ENCODE measurements around the gene PPP2R5A. TPM values are rescaled to one million over a fixed set of nuclear protein-coding genes. Genes with fewer than 3 reads are reported as not detected.
"Not testable (repeated sequence)": the region's sequence is repeated elsewhere in the genome, so short reads cannot be mapped to it uniquely, and the experiment has no call there.

Gene PPP2R5A
- total RNA-seq, 1 donor from 2014 or later, result 20.6 TPM

DNA sequence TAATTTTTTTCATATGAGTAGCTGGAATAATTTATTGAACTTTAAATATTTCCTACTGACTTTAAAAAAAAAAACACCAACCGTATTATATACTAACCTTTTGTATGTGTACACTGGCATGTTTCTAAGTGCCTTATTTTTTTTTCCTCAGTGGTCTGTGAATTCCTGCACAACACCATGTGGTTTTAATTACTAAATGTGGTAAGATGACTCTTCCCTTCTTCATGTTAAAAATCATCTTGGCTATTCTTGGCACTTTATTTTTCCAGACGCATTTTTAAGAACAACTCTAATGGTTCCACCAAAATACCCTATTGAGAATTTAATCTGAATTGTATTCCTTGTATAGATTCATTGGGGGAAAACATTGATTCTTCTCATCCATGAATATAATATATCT is 28.4 kb downstream of the PPP2R5A start:
- H3K27ac Mint-ChIP-seq, result no peak overlapping the region
- no peak for DNase-seq (ENCODE audit: extremely low spot score, unreplicated experiment)
- H3K9me3 Mint-ChIP-seq, result peaks cover 3% of the 10 kb centered on the region
- no peaks in the 10 kb centered on the region for H3K27me3 Mint-ChIP-seq
- TF ChIP-seq CTCF (conservative IDR thresholded peaks at IDR 0.05), result no peak
- H3K4me1 Mint-ChIP-seq (ENCODE audit: unreplicated experiment), result peaks cover 4% of the 10 kb centered on the region
- no peak overlapping the region for H3K4me3 Mint-ChIP-seq
- H3K36me3 Mint-ChIP-seq, result peaks cover 11% of the 10 kb centered on the region

GRCh38 chr1:212315184-212315583 is 30.0 kb downstream of the PPP2R5A start:
- Mint-ChIP-seq H3K9me3 (peaks cover 3% of the 10 kb centered on the region), H3K27me3 (no peaks in the 10 kb centered on the region), H3K4me3 (no peak overlapping the region), H3K27ac (no peak overlapping the region), H3K4me1 (ENCODE audit: unreplicated experiment) (peaks cover 4% of the 10 kb centered on the region), H3K36me3 (peaks cover 4% of the 10 kb centered on the region)
- DNase-seq (ENCODE audit: extremely low spot score, unreplicated experiment), result no peak
- TF ChIP-seq CTCF (conservative IDR thresholded peaks at IDR 0.05), result no peak

DNA sequence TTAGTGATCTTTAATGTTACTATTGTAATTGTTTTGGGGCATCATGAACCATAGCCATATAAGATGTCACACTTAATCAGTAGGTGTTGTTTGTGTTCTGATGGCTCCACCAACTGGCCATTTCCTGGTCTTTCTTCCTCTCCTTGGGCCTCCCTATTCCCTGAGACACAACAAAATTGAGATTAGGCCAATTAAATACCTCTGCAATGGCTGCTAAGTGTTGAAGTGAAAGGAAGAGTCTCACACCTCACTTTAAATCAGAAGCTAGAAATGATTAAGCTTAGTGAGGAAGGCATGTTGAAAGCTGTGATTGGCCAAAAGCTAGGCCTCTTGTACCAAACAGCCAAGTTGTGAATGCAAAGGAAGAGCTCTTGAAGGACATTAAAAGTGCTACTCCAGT is 30.7 kb downstream of the PPP2R5A start:
- Mint-ChIP-seq H3K4me3 (no peak overlapping the region), H3K4me1 (ENCODE audit: unreplicated experiment) (peaks cover 4% of the 10 kb centered on the region), H3K27ac (no peak overlapping the region), H3K27me3 (no peaks in the 10 kb centered on the region), H3K9me3 (peaks cover 3% of the 10 kb centered on the region), H3K36me3 (peaks cover 4% of the 10 kb centered on the region)
- no peak for DNase-seq (ENCODE audit: extremely low spot score, unreplicated experiment)
- no peak for TF ChIP-seq CTCF (conservative IDR thresholded peaks at IDR 0.05)

GRCh38 chr1:212317916-212318315 is 32.7 kb downstream of the PPP2R5A start:
- peaks cover 4% of the 10 kb centered on the region for H3K36me3 Mint-ChIP-seq
- no peaks in the 10 kb centered on the region for H3K27me3 Mint-ChIP-seq
- H3K27ac Mint-ChIP-seq, result no peak overlapping the region
- H3K4me1 Mint-ChIP-seq (ENCODE audit: unreplicated experiment), result peaks cover 4% of the 10 kb centered on the region
- H3K4me3 Mint-ChIP-seq, result no peak overlapping the region
- H3K9me3 Mint-ChIP-seq, result peaks cover 3% of the 10 kb centered on the region
- DNase-seq (ENCODE audit: extremely low spot score, unreplicated experiment), result no peak
- no peak for TF ChIP-seq CTCF (conservative IDR thresholded peaks at IDR 0.05)

- H3K27ac Mint-ChIP-seq; DNase-seq (ENCODE audit: extremely low spot score, unreplicated experiment); H3K27me3 Mint-ChIP-seq; H3K9me3 Mint-ChIP-seq; H3K4me3 Mint-ChIP-seq; H3K4me1 Mint-ChIP-seq (ENCODE audit: unreplicated experiment); H3K36me3 Mint-ChIP-seq: not testable (repeated sequence)
Observed at GRCh38 chr1:212321031-212321430, 35.8 kb downstream of the PPP2R5A start.

DNA sequence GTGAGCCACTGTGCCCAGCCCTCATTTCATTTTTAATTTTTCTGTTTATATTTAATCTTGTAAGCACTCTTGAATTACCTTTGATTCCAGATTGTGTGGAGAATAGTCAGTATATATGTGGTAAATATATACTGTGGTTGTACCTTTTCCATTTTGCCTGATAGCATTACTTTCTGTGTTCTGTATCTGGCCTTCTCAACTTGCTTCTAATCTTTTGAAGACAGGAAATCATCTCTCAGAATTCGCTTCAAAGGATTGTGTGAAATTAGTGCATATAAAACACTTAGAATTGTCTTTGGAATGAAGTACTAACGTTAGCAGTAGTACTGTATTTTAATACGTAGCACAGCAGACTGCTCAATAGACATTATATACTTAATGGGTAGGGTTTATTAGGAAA is 37.9 kb downstream of the PPP2R5A start:
- Mint-ChIP-seq H3K4me3 (no peak overlapping the region), H3K27ac (no peak overlapping the region)
- TF ChIP-seq CTCF (conservative IDR thresholded peaks at IDR 0.05), result no peak

More for the DNA sequence above, 37.9 kb downstream of the PPP2R5A start:
- peaks cover 7% of the 10 kb centered on the region for H3K36me3 Mint-ChIP-seq
- H3K27me3 Mint-ChIP-seq, result no peaks in the 10 kb centered on the region
- no peaks in the 10 kb centered on the region for H3K4me1 Mint-ChIP-seq (ENCODE audit: unreplicated experiment)
- peaks cover 4% of the 10 kb centered on the region for H3K9me3 Mint-ChIP-seq
- no peak for DNase-seq (ENCODE audit: extremely low spot score, unreplicated experiment)
